ENCODE data around the gene RIMS1. TPM values are rescaled to one million over a fixed set of nuclear protein-coding genes. Genes with fewer than 3 reads are reported as not detected.
"Not testable (repeated sequence)": the region's sequence is repeated elsewhere in the genome, so short reads cannot be mapped to it uniquely, and the experiment has no call there.

The RIMS1 gene
- total RNA-seq, 1 donor from 2014 or later = 3.9 TPM

DNA sequence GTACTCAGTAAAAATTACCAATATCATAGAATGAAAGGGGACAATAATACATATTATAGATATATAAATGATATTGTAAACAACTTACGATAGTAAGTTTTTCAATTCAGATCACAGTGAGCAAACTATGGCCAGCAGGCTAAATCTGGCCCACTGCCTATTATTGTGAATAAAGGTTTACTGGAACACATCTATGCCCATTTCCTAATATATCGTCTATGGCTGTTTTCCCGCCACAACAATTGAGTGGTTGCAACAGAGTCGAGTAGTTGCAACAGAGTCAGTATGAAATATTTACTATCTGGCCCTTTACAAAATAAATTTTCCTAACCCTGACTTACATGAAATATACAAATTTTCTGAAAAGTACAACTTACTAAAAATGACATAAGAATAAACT, 438.2 kb downstream of the RIMS1 start:
- H3K9me3 ChIP-seq = no peaks in the 10 kb centered on the region
- no peak for DNase-seq
- H3K4me3 ChIP-seq = no peak overlapping the region
- ATAC-seq = no peak
- H3K4me1 ChIP-seq = no peaks in the 10 kb centered on the region
- intact Hi-C loops (cut with DNase I) = no loop called here
- no peaks in the 10 kb centered on the region for H3K36me3 ChIP-seq
- H3K27me3 ChIP-seq = no peaks in the 10 kb centered on the region
- TF ChIP-seq, protein P1, sequence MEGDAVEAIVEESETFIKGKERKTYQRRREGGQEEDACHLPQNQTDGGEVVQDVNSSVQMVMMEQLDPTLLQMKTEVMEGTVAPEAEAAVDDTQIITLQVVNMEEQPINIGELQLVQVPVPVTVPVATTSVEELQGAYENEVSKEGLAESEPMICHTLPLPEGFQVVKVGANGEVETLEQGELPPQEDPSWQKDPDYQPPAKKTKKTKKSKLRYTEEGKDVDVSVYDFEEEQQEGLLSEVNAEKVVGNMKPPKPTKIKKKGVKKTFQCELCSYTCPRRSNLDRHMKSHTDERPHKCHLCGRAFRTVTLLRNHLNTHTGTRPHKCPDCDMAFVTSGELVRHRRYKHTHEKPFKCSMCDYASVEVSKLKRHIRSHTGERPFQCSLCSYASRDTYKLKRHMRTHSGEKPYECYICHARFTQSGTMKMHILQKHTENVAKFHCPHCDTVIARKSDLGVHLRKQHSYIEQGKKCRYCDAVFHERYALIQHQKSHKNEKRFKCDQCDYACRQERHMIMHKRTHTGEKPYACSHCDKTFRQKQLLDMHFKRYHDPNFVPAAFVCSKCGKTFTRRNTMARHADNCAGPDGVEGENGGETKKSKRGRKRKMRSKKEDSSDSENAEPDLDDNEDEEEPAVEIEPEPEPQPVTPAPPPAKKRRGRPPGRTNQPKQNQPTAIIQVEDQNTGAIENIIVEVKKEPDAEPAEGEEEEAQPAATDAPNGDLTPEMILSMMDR (IDR thresholded peaks at IDR 0.05) = no peak
- no peak overlapping the region for H3K27ac ChIP-seq

DNA sequence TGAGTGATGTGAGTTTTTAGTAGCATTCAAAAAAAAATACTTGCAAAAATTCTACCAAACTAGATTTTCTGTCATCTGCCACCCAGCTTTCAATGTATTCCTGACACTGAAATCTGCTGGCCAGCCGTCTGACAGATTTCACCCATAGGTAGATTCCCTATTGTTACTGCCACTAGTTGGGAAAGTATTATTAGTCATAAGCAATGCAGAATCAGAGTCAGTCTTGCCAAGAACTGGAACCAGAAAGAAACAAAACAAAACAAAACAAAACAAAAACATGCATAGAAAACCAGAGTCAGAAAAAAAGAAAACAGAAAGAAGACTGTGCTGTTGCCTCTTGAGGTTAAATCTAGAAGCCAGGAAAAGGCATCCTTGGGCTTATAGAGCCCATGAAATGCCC, 442.4 kb downstream of the RIMS1 start:
- intact Hi-C loops (cut with DNase I) = no loop called here
- DNase-seq (no peak), ATAC-seq (no peak)
- TF ChIP-seq, protein P1 (IDR thresholded peaks at IDR 0.05) = no peak
- H3K4me1 ChIP-seq = no peaks in the 10 kb centered on the region
- no peaks in the 10 kb centered on the region for H3K36me3 ChIP-seq
- H3K27me3 ChIP-seq = no peaks in the 10 kb centered on the region
- H3K4me3 ChIP-seq = no peak overlapping the region
- no peaks in the 10 kb centered on the region for H3K9me3 ChIP-seq
- no peak overlapping the region for H3K27ac ChIP-seq

DNA sequence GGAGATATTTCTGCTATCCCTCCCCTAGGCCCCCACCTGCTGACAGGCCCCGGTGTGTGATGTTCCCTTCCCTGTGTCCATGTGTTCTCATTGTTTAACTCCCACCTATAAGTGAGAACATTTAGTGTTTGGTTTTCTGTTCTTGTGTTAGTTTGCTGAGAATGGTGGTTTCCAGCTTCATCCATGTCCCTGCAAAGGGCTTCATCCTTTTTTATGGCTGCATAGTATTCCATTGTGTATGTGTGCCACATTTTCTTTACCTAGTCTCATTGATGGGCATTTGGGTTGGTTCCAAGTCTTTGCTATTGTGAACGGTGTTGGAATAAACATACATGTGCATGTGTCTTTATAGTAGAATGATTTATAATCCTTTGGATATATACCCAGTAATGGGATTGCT, 448.9 kb downstream of the RIMS1 start:
- H3K36me3 ChIP-seq; DNase-seq; H3K4me1 ChIP-seq; ATAC-seq; H3K27me3 ChIP-seq; H3K4me3 ChIP-seq; intact Hi-C loops (cut with DNase I); H3K9me3 ChIP-seq; H3K27ac ChIP-seq: not testable (repeated sequence)

DNA sequence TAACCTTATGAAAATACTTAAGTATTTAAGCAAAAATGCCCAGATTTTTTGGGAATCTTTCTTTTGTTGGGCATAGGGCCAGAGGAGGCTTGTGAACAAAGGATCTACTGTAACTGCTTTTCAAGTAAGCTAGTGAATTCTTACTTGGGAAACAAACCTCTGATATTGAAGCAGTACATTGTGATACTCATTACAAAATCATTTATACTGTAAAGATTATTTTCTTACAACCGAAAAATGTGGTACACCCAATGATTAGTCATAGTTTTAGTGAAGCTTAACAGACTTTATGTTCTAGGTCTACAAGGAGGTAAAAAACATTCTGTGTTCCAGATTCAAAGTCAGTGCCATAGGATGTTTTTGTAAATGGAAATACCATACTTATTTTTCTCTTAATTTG, 462.6 kb downstream of the RIMS1 start:
- H3K27me3 ChIP-seq = no peaks in the 10 kb centered on the region
- intact Hi-C loops (cut with DNase I) = no loop called here
- no peaks in the 10 kb centered on the region for H3K9me3 ChIP-seq
- no peak for DNase-seq
- no peak overlapping the region for H3K27ac ChIP-seq
- H3K4me1 ChIP-seq = no peaks in the 10 kb centered on the region
- ATAC-seq = no peak
- TF ChIP-seq, protein P1 (IDR thresholded peaks at IDR 0.05) = no peak
- no peak overlapping the region for H3K4me3 ChIP-seq
- H3K36me3 ChIP-seq = no peaks in the 10 kb centered on the region

DNA sequence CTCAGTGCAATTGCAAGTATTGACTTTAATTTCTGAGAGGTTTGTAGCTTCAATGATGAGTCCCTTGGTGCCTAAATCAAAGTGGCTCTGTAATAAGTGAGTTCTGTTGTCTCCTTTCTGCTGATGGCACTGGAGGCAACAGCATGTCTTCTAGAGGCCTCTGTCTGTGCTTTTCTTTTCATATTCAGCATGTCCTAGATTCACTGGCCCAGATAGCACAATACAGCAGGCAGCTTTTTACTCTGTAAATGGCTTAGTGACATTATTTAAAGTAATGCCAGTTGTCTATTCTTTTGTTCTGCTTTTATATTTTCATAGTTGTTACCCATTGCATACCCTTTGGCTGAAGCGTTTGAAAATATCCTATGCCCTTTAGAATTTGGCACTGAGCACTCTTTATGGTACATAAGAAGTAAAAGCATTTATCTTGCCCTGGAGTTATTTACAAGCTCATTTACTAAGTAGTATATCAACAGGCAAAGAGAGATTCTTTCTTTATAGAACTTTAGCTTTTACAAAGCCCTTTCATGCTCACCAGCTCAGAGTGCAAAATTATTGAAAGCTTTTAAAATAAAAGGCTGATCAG, 464.0 kb downstream of the RIMS1 start:
- Histone ChIP-seq H3K27ac (no peak overlapping the region), H3K36me3 (no peaks in the 10 kb centered on the region), H3K4me1 (no peaks in the 10 kb centered on the region), H3K27me3 (no peaks in the 10 kb centered on the region), H3K4me3 (no peak overlapping the region), H3K9me3 (no peaks in the 10 kb centered on the region)
- DNase-seq = no peak
- intact Hi-C loops (cut with DNase I) = no loop called here
- TF ChIP-seq, protein P1 (IDR thresholded peaks at IDR 0.05) = no peak
- no peak for ATAC-seq

DNA sequence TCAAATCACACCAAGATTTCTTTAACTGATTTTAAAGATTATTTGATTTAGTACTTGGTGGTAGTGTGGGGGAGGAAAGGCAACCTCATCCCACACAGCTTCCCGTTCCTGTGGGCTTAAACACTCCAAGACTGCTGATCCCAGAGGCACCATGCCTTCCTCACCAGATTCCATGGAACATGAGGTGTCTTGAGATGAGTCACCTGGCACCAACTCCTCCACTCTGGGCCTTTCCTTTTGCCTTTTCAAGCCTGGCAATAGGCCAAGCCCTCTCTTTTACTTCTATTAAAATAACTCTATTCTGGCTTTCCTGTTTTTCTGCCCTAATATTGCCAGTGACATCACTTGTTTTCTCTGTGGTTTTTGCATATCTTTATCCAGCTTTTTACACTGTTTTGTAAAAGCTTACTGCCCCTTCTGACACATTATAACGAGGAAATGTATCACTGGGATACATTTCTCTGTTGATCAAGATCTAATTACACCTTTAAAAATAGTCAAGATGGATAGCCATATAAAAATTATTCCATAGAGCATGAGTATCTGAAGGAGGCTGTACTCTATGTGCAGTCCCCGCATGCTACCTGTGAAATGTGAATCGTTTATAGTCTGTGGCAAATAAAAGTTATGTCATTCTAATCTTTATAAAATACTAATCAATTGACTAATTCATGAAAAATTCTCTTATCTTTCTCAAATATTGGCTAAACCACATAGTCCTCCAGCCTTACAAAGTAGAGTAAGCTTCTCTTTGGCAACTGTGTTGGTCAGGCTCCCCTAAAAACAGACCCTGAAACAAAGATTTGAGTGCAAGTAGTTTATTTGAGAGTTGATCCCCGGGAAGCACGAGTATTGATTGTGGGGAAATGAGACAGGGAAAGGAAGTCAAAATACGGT, 477.7 kb downstream of the RIMS1 start:
- no peak overlapping the region for H3K4me3 ChIP-seq
- ATAC-seq = no peak
- TF ChIP-seq, protein P1 (IDR thresholded peaks at IDR 0.05) = no peak
- no peaks in the 10 kb centered on the region for H3K36me3 ChIP-seq
- H3K4me1 ChIP-seq = no peaks in the 10 kb centered on the region
- intact Hi-C loops (cut with DNase I) = no loop called here
- no peaks in the 10 kb centered on the region for H3K9me3 ChIP-seq
- no peak overlapping the region for H3K27ac ChIP-seq
- DNase-seq = no peak
- no peaks in the 10 kb centered on the region for H3K27me3 ChIP-seq
